Measurements from ENCODE around the gene HRH3. TPM values are rescaled to one million over a fixed set of nuclear protein-coding genes. Genes with fewer than 3 reads are reported as not detected.

HRH3 gene
- polyA plus RNA-seq, 1 donor from 2014 or later = 2.8 TPM

- no peak overlapping the region for H3K27ac ChIP-seq (ENCODE audit: low read length)
- no peak overlapping the region for H3K9ac ChIP-seq (ENCODE audit: low read length)
- no peak overlapping the region for H2AFZ ChIP-seq (ENCODE audit: low read depth, low read length)
- no peak overlapping the region for H3K4me3 ChIP-seq (ENCODE audit: low read length)
- TF ChIP-seq, protein P1, sequence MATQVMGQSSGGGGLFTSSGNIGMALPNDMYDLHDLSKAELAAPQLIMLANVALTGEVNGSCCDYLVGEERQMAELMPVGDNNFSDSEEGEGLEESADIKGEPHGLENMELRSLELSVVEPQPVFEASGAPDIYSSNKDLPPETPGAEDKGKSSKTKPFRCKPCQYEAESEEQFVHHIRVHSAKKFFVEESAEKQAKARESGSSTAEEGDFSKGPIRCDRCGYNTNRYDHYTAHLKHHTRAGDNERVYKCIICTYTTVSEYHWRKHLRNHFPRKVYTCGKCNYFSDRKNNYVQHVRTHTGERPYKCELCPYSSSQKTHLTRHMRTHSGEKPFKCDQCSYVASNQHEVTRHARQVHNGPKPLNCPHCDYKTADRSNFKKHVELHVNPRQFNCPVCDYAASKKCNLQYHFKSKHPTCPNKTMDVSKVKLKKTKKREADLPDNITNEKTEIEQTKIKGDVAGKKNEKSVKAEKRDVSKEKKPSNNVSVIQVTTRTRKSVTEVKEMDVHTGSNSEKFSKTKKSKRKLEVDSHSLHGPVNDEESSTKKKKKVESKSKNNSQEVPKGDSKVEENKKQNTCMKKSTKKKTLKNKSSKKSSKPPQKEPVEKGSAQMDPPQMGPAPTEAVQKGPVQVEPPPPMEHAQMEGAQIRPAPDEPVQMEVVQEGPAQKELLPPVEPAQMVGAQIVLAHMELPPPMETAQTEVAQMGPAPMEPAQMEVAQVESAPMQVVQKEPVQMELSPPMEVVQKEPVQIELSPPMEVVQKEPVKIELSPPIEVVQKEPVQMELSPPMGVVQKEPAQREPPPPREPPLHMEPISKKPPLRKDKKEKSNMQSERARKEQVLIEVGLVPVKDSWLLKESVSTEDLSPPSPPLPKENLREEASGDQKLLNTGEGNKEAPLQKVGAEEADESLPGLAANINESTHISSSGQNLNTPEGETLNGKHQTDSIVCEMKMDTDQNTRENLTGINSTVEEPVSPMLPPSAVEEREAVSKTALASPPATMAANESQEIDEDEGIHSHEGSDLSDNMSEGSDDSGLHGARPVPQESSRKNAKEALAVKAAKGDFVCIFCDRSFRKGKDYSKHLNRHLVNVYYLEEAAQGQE (IDR thresholded peaks at IDR 0.05; ENCODE audit: borderline replicate concordance) = no peak
- TF ChIP-seq EP300 (conservative IDR thresholded peaks at IDR 0.05; ENCODE audit: poor library complexity, severe bottlenecking) (no peak), MXI1 (conservative IDR thresholded peaks at IDR 0.05; ENCODE audit: poor library complexity, severe bottlenecking) (no peak), EZH2 (IDR thresholded peaks at IDR 0.05; ENCODE audit: borderline replicate concordance, insufficient read depth, low read length, poor library complexity, severe bottlenecking) (no peak), SMC3 (conservative IDR thresholded peaks at IDR 0.05; ENCODE audit: poor library complexity) (no peak), RAD21 (conservative IDR thresholded peaks at IDR 0.05) (no peak), TAF1 (IDR thresholded peaks at IDR 0.05; ENCODE audit: low read depth) (no peak), POLR2AphosphoS5 (IDR thresholded peaks at IDR 0.05) (no peak)
- TF ChIP-seq, protein P2, sequence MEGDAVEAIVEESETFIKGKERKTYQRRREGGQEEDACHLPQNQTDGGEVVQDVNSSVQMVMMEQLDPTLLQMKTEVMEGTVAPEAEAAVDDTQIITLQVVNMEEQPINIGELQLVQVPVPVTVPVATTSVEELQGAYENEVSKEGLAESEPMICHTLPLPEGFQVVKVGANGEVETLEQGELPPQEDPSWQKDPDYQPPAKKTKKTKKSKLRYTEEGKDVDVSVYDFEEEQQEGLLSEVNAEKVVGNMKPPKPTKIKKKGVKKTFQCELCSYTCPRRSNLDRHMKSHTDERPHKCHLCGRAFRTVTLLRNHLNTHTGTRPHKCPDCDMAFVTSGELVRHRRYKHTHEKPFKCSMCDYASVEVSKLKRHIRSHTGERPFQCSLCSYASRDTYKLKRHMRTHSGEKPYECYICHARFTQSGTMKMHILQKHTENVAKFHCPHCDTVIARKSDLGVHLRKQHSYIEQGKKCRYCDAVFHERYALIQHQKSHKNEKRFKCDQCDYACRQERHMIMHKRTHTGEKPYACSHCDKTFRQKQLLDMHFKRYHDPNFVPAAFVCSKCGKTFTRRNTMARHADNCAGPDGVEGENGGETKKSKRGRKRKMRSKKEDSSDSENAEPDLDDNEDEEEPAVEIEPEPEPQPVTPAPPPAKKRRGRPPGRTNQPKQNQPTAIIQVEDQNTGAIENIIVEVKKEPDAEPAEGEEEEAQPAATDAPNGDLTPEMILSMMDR (IDR thresholded peaks at IDR 0.05; ENCODE audit: poor library complexity, severe bottlenecking) = no peak
- no peak overlapping the region for H3K4me2 ChIP-seq (ENCODE audit: low read length)
- no peaks in the 10 kb centered on the region for H3K36me3 ChIP-seq (ENCODE audit: insufficient read depth, low read length)
- H3K9me2 ChIP-seq (ENCODE audit: insufficient read depth, low read length) = no peaks in the 10 kb centered on the region
- H3F3A ChIP-seq (ENCODE audit: insufficient read depth, low read length, poor library complexity, severe bottlenecking) = no peaks in the 10 kb centered on the region
- no peaks in the 10 kb centered on the region for H3K9me3 ChIP-seq (ENCODE audit: low read length)
- no peaks in the 10 kb centered on the region for H4K20me1 ChIP-seq (ENCODE audit: insufficient read depth)
- no peaks in the 10 kb centered on the region for H3K27me3 ChIP-seq (ENCODE audit: insufficient read depth, low read depth, low read length)
- H3K79me2 ChIP-seq (replicated peaks; ENCODE audit: insufficient read depth, low read length) = no peaks in the 10 kb centered on the region
These were observed 44.4 kb downstream of the HRH3 start for GRCh38 chr20:62175711-62176110.

- no peaks in the 10 kb centered on the region for H3K27me3 ChIP-seq (ENCODE audit: insufficient read depth, low read depth, low read length)
- H3F3A ChIP-seq (ENCODE audit: insufficient read depth, low read length, poor library complexity, severe bottlenecking) = no peaks in the 10 kb centered on the region
- H3K4me3 ChIP-seq (ENCODE audit: low read length) = no peak overlapping the region
- no peak overlapping the region for H3K4me2 ChIP-seq (ENCODE audit: low read length)
- no peak overlapping the region for H3K9ac ChIP-seq (ENCODE audit: low read length)
- no peaks in the 10 kb centered on the region for H4K20me1 ChIP-seq (ENCODE audit: insufficient read depth)
- TF ChIP-seq, protein P1 (IDR thresholded peaks at IDR 0.05; ENCODE audit: borderline replicate concordance) = no peak
- TF ChIP-seq MXI1 (conservative IDR thresholded peaks at IDR 0.05; ENCODE audit: poor library complexity, severe bottlenecking) (no peak), EZH2 (IDR thresholded peaks at IDR 0.05; ENCODE audit: borderline replicate concordance, insufficient read depth, low read length, poor library complexity, severe bottlenecking) (no peak), TAF1 (IDR thresholded peaks at IDR 0.05; ENCODE audit: low read depth) (no peak), RAD21 (conservative IDR thresholded peaks at IDR 0.05) (no peak), EP300 (conservative IDR thresholded peaks at IDR 0.05; ENCODE audit: poor library complexity, severe bottlenecking) (no peak), SMC3 (conservative IDR thresholded peaks at IDR 0.05; ENCODE audit: poor library complexity) (no peak), POLR2AphosphoS5 (IDR thresholded peaks at IDR 0.05) (no peak)
- TF ChIP-seq, protein P2 (IDR thresholded peaks at IDR 0.05; ENCODE audit: poor library complexity, severe bottlenecking) = no peak
- H3K9me3 ChIP-seq (ENCODE audit: low read length) = no peaks in the 10 kb centered on the region
- H2AFZ ChIP-seq (ENCODE audit: low read depth, low read length) = no peak overlapping the region
- no peaks in the 10 kb centered on the region for H3K9me2 ChIP-seq (ENCODE audit: insufficient read depth, low read length)
- H3K79me2 ChIP-seq (replicated peaks; ENCODE audit: insufficient read depth, low read length) = no peaks in the 10 kb centered on the region
- H3K27ac ChIP-seq (ENCODE audit: low read length) = no peak overlapping the region
- H3K36me3 ChIP-seq (ENCODE audit: insufficient read depth, low read length) = no peaks in the 10 kb centered on the region
These were observed 45.0 kb downstream of the HRH3 start for GRCh38 chr20:62174870-62175624.
